HG03095 (cell line): Measurements from ENCODE around the gene RALGDS.

Experiments
- ATAC-seq: cut with Tn5 transposase; IDR thresholded peaks from one replicate; pipeline ENCODE4 v1.9.1; 2021; ENCODE audit warnings: moderate library complexity; ENCODE audit not compliant: unreplicated experiment

Gene RALGDS

DNA sequence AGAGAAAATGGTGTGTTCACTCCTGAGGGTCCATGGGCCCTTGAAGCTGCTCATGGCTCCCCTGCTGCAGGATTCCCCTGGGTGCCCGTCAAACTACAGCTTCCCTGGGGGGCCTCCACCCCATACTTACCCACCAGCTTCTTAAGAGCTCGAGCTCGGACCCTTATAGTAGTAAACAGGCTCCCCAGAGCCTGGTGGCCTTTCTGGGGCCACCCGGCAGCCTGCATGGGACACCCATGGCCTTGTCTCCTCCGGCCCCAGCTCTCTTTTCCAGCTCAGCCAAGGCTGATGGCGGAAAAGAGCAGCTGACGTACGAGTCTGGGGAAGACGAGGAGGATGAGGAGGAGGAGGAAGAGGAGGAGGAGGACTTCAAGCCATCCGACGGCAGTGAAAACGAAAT, 63.5 kb downstream of the RALGDS start:
- no peak for ATAC-seq

DNA sequence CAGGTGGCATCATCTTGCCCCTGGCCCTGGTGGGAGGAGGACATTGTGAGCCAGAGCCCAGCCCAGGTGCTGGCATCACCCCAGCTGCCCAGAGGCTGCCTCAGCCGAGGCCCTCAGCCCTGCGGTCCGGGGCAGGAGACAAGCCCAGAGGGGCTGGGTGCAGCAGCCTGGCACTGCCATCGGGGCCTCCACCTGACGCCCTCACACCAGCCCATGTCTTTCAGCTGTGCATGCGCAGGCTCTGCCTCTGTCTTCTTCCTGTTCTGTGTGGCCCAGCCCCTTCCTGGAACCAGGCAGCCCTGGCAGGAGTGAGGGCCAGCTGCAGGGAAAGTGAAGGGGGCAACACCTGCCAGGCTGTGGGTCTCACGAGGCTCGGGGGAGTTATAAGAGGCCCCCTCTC, 64.0 kb downstream of the RALGDS start:
- no peak for ATAC-seq

DNA sequence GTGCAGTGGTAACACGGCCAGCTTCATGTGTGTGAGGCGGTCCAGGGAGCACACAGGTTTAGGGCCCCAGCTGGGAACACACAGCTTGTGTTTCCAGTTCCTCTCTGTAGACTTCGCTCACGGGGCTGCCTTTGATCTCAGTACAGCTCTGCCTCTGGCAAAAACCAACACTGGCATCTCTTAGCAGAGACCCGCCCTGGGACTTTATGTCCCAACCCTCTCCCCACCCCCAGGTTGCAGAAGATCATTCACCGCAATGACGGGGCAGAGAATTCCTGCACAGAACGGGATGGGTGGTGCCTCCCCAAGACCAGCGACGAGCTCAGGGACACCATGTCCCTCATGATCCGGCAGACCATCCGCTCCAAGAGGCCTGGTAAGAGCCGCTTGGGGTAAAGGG, 64.5 kb downstream of the RALGDS start:
- no peak for ATAC-seq

DNA sequence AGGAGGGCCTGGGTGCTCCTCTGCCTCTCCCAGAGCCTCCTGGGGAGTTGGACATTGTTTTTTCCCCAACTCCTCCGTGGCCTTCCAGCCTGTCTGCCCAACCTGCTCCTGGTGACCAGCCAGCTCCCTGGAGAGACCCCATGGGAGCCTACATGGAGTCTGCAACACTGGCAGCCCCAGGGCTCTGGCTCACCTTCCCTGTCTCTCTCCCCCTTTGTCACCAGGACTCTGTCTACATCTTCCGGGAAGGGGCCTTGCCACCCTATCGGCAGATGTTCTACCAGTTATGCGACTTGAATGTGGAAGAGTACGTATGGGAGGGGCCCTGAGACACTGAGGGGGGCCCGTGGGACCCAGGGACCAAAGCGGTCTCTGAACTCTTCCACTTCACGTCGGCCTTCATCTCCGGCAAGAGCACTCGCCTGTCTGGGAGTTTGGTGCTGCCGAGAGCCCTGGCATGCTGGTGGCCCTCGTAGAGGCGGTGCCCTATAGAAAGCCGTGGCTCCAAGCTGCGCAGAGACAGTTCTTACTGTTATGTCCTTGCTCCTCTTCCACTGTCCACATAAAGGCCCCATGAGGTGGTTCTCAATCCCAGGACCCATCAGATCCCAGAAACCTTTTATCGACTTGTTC, 65.1 kb downstream of the RALGDS start:
- ATAC-seq, result no peak

DNA sequence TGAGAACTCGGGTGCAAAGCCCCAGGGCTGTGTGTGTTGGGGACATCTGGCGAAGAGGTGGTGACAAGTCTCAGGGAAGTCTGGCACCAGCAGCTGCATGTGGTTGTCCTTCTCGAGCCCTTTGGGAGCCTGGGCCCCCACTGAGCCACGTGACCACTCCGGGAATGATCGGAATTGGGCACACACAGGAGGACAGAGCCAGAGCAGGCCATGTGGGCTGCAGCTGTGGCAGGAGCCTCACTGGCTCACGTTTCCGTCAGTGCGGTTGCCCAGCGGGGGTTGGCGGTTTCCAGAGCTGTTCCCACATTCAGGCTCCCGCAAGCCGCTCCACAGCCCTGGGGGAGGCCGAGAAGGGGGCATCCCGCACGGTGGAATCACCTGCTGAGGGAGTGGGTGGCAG, 66.1 kb downstream of the RALGDS start:
- no peak for ATAC-seq

DNA sequence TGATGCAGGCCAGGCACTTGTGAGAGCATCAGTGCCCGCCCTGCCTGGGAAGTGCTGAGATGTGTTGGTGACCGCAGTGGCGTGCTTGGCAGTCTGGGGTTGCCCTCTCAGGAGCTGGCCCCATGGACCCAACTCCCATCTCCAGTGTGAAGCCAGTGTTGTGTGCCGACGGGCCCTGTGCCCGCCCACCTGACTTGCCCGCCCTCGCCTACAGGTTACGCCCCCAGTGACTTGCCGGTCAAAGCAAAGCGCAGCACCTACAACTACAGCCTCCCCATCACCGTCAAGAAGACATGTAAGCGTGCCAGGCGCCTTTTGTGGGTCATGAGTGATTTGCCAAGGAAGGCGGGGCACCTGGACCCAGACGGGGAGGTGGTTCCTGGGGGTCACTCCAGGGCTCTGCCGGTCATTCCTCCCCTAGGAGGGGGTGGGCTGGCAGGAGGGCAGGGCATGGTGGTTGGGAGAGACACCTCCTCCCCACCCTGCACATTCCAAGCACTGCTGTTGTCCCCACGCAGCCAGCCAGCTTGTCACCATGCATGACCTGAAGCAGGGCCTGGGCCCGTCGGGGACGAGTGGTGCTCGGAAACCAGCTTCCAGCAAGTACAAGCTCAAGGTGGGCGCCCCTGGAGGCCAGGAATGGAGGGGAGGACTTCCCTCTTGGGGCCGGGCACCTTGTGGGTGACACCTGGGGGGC, 66.7 kb downstream of the RALGDS start:
- ATAC-seq, result no peak

DNA sequence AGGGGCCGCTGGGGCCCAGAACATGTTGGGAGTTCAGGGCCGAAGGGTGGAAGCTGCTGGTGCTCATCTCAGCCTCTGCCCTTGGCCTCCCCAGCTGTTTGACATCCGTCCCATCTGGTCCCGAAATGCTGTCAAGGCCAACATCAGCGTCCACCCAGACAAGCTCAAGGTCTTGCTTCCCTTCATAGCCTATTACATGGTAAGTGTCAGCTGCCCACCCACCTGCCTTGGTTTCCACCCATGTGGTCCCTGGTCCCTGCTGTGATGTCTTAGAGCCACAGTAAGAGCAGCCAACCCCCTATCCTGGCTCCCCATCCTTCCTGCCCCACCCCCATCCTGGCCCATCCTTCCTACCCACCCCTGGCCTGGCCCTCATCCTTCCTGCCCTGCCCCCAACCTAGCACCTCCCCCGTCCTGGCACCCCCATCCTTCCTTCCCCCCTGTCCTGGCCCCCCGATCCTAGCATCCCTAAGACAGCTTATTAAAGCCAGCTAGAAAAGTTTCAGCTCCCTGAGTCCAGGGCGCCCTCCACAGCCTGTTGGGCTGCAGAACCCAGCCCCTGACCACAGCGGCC, 69.0 kb downstream of the RALGDS start:
- no peak for ATAC-seq

DNA sequence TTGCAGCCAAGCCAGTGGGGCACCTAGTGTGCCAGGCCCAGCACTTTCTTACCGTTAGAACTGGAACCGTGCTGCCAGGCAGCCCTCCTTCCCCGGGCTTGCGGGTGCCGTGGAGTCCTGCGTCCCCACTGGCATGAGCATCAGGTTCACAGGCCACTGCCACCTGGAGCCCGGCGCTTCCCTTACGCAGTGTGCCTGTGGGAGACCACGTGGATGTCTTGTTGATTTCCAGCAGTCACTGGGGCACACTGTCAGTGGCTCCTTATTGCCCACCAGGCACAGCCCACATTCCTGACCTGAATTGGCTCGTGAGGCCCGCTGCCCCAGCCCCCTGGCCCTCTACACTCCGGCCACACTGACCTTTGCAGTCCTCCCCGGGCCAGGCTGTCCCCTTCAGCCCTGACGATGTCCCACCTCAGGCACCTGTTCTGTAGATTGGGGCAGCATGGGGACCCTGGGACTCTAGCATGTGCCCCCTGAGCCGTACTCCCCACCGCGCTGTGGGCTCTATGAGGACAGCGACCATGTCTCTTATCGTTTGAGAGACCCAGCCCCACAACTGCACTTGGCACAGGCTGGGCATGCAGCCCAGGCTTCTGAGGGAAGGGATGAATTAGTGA, 69.6 kb downstream of the RALGDS start:
- ATAC-seq, result no peak

DNA sequence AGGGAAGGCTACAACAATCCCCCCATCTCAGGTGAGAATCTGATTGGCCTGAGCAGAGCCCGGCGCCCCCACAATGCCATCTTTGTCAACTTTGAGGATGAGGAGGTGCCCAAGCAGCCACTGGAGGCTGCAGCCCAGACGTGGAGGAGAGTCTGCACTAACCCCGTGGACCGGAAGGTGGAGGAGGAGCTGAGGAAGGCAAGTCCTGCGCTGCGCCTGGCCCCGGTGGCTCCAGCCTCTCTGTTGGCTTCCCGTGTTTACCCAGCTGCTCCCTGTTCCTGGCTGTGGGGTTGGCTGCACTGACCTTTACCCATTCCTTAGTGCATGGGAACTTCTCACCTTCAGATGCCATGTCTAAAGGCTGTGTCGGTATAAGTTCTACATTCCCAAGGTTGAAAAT, 70.3 kb downstream of the RALGDS start:
- no peak for ATAC-seq

DNA sequence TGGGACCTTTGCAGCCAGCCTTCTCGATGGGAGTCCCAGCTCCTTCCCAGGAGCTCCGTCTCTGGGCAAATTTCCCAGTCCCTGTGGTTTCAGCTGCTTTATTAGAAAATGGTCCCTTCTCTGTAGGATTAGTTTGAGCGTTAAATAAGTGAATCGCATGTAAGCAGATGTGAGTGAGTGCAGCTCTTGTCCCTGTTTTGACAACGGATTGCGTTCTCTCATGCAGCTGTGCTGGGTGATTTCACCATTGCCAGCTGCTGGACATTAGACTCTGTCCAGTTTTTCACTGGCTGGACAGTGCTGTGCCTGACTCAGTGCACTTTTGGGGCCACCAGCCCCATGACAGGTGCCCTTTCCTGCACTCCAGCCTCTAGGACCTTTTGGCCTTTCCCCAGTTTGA, 70.9 kb downstream of the RALGDS start:
- ATAC-seq, result no peak

DNA sequence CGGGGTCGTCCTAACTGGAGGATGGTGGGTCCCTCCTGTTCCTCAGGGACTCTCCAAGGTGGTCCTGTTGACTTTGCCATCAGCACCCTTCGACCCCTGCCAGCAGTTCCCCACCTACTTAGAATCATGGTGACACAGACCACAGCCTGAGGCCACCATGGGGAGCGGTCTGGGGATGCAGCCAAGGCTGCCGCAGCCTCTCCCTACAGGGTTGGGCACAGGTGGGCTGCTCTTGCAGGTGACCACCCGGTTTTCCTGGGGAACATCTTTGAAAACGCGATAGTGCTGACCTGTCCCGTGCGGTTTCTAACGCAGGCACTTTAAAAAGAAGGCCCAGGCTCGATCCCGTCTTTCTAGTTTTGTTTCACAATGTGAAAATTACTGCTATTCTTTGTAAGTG, 72.0 kb downstream of the RALGDS start:
- no peak for ATAC-seq

DNA sequence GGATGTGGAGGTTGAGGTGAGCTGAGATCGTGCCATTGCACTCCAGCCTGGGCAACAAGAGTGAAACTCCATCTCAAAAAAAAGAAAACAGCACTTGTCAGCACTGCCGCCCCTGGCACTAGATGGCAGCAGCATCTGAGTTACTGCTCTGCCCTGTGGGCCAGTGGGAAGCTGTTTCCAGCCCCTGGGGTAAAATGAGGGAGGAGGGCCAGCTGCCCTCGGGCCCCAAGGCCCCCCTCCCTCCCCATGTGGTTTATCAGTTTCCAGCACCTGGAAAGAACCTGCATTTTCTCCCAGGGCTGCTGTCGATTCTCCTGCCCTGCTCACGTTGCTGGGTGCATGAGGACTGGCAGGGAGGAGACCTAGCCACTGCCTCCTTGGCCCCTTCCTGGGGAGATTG, 72.4 kb downstream of the RALGDS start:
- ATAC-seq, result no peak
